PC-9 (cell line): ENCODE measurements around the gene NKX2-3. TPM values are rescaled to one million over a fixed set of nuclear protein-coding genes. Genes with fewer than 3 reads are reported as not detected.

Source experiments
- BruUV-seq: library from RNA; stranded (reverse); fragments of 400-500 nt; replicated peaks from 2 replicates; lab custom pipeline; 2021; lab: Mats Ljungman, UMichigan
- CTCF ChIA-PET: fragments of 300-600 bp; sonication (Branson Sonifier 250); formaldehyde crosslinking; loops from one replicate; lab custom pipeline; 2022; ENCODE audit warnings: antibody characterized with exemption; lab: Charles Lee
- POLR2A ChIA-PET: fragments of 300-600 bp; sonication (Branson Sonifier 250); formaldehyde crosslinking; loops from one replicate; lab custom pipeline; 2022; ENCODE audit warnings: antibody characterized with exemption; ENCODE audit not compliant: unreplicated experiment; lab: Charles Lee
- DNase-seq, 2 experiments: peaks; one replicate each; pipeline versions ENCODE4 v3.0.0 to v3.0.0-alpha.2; 2015 to 2022; ENCODE audit warnings: mixed read lengths in 1 of 2
- H2AFZ ChIP-seq: fragments of 200-600 bp; sonication (generic); 2 replicates; pipeline ENCODE4 v1.8.1; 2017; ENCODE audit warnings: antibody characterized with exemption
- H3F3A ChIP-seq: fragments of 200-600 bp; sonication (generic); 2 replicates; pipeline ENCODE4 v1.8.1; 2017; ENCODE audit warnings: antibody characterized with exemption, mild to moderate bottlenecking, low read depth; ENCODE audit not compliant: insufficient read depth
- H3K27ac ChIP-seq: fragments of 200-600 bp; sonication (generic); 2 replicates; pipeline ENCODE4 v1.6.1; 2016; ENCODE audit warnings: mixed run types
- H3K27me3 ChIP-seq: fragments of 200-600 bp; sonication (generic); 2 replicates; pipeline ENCODE4 v1.6.1; 2016; ENCODE audit warnings: low read depth, mixed run types; ENCODE audit not compliant: insufficient read depth
- H3K36me3 ChIP-seq: fragments of 200-600 bp; sonication (generic); 2 replicates; pipeline ENCODE4 v1.6.1; 2016; ENCODE audit warnings: low read depth, mixed run types
- H3K4me1 ChIP-seq: fragments of 200-600 bp; sonication (generic); replicated peaks from 2 replicates; pipeline ENCODE4 v1.6.1; 2016; ENCODE audit warnings: mixed run types; ENCODE audit not compliant: insufficient read depth
- H3K4me2 ChIP-seq: fragments of 200-600 bp; sonication (generic); 2 replicates; pipeline ENCODE4 v1.6.1; 2017; ENCODE audit warnings: mixed run types
- H3K4me3 ChIP-seq: fragments of 200-600 bp; sonication (generic); 2 replicates; pipeline ENCODE4 v1.6.1; 2016; ENCODE audit warnings: mixed run types
- H3K79me2 ChIP-seq: fragments of 200-600 bp; sonication (generic); 2 replicates; pipeline ENCODE4 v1.6.1; 2017; ENCODE audit warnings: low read depth, mixed run types
- H3K9me2 ChIP-seq: fragments of 200-600 bp; sonication (generic); 2 replicates; pipeline ENCODE4 v1.8.1; 2017; ENCODE audit warnings: mild to moderate bottlenecking; ENCODE audit not compliant: insufficient read depth
- H3K9me3 ChIP-seq: fragments of 200-600 bp; sonication (generic); 2 replicates; pipeline ENCODE4 v1.8.1; 2016; ENCODE audit warnings: low read depth; ENCODE audit not compliant: insufficient read depth
- H4K20me1 ChIP-seq: fragments of 200-600 bp; sonication (generic); 2 replicates; pipeline ENCODE4 v1.8.1; 2017; ENCODE audit not compliant: insufficient read depth
- EZH2 ChIP-seq: fragments of 200-600 bp; sonication (generic); IDR thresholded peaks from 2 replicates; pipeline ENCODE4 v1.8.0; 2017; ENCODE audit warnings: antibody characterized with exemption, low read depth
- intact Hi-C: fragments of 100-400 bp; cut with micrococcal nuclease; formaldehyde crosslinking; loops from one replicate; pipeline ENCODE4 v1.10.0; 2022; ENCODE audit not compliant: unreplicated experiment
- total RNA-seq: library from RNA; stranded (reverse); gene quantifications from 2 replicates; pipeline ENCODE4 v1.2.3, GENCODE V29; 2021
- TF ChIP-seq, protein P1 (sequence below): fragments of 200-600 bp; sonication (generic); conservative IDR thresholded peaks from 2 replicates; pipeline ENCODE4 v1.6.1; 2017; ENCODE audit warnings: mixed run types, antibody characterized with exemption, mild to moderate bottlenecking, moderate library complexity

NKX2-3 gene
- total RNA-seq, 1 experiment from 2014 or later, result not detected

GRCh38 chr10:99537086-99537988 is 4.6 kb downstream of the NKX2-3 start:
- Histone ChIP-seq H3K27ac (no peak overlapping the region), H3F3A (no peaks in the 10 kb centered on the region), H3K4me1 (no peaks in the 10 kb centered on the region), H3K9me3 (no peaks in the 10 kb centered on the region), H3K4me2 (no peak overlapping the region), H4K20me1 (no peaks in the 10 kb centered on the region), H3K36me3 (no peaks in the 10 kb centered on the region), H3K9me2 (no peaks in the 10 kb centered on the region), H2AFZ (no peak overlapping the region), H3K79me2 (no peaks in the 10 kb centered on the region), H3K4me3 (no peak overlapping the region), H3K27me3 (peaks cover 19% of the 10 kb centered on the region; the same call in 1 of the 2 replicates)
- DNase-seq, result no peak
- no TSS peak for BruUV-seq
- TF ChIP-seq EZH2, result no peak
- intact Hi-C loops, result no loop called here
- POLR2A ChIA-PET, result no interaction called here
- CTCF ChIA-PET, result no interaction called here

- Histone ChIP-seq H3F3A (no peaks in the 10 kb centered on the region), H3K4me3 (no peak overlapping the region), H3K36me3 (no peaks in the 10 kb centered on the region), H3K27me3 (peaks cover 13% of the 10 kb centered on the region; the same call in 1 of the 2 replicates), H3K79me2 (no peaks in the 10 kb centered on the region), H3K4me2 (no peak overlapping the region), H3K4me1 (no peaks in the 10 kb centered on the region), H2AFZ (no peak overlapping the region), H3K27ac (no peak overlapping the region), H3K9me2 (no peaks in the 10 kb centered on the region), H4K20me1 (no peaks in the 10 kb centered on the region), H3K9me3 (no peaks in the 10 kb centered on the region)
- no peak for TF ChIP-seq EZH2
- TF ChIP-seq, protein P1, sequence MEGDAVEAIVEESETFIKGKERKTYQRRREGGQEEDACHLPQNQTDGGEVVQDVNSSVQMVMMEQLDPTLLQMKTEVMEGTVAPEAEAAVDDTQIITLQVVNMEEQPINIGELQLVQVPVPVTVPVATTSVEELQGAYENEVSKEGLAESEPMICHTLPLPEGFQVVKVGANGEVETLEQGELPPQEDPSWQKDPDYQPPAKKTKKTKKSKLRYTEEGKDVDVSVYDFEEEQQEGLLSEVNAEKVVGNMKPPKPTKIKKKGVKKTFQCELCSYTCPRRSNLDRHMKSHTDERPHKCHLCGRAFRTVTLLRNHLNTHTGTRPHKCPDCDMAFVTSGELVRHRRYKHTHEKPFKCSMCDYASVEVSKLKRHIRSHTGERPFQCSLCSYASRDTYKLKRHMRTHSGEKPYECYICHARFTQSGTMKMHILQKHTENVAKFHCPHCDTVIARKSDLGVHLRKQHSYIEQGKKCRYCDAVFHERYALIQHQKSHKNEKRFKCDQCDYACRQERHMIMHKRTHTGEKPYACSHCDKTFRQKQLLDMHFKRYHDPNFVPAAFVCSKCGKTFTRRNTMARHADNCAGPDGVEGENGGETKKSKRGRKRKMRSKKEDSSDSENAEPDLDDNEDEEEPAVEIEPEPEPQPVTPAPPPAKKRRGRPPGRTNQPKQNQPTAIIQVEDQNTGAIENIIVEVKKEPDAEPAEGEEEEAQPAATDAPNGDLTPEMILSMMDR, result no peak
- intact Hi-C loops, result no loop called here
- DNase-seq, result no peak
- POLR2A ChIA-PET, result no interaction called here
- CTCF ChIA-PET, result no interaction called here
- BruUV-seq, result no TSS peak
These were observed 5.5 kb downstream of the NKX2-3 start for GRCh38 chr10:99537989-99538917.

DNA sequence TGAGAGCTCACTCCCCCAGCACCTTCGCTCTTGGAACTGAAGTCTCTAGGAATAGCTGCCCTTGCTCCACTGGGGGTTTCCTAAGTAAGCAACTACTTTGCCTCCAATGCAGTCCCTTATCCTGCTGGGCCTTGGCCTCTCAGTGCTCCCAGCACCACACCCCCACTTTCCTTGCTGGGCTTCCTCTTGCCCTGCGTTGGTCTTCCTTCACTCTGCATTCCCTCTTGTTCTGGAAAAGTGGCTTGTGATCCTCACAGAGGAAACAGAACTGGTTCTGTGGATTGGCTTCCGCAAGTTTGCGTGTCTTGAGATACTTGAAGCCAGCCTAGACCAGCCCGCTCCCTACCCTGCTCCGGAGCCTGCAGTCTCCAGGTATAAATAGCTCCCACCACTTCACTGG is 6.4 kb downstream of the NKX2-3 start:
- intact Hi-C loops, result no loop called here
- BruUV-seq, result no TSS peak
- Histone ChIP-seq H3K79me2 (no peaks in the 10 kb centered on the region), H2AFZ (no peak overlapping the region), H3K27ac (no peak overlapping the region), H3K4me2 (no peak overlapping the region), H3K9me3 (no peaks in the 10 kb centered on the region), H3K36me3 (no peaks in the 10 kb centered on the region), H3F3A (no peaks in the 10 kb centered on the region), H3K4me3 (no peak overlapping the region), H4K20me1 (no peaks in the 10 kb centered on the region), H3K9me2 (no peaks in the 10 kb centered on the region), H3K4me1 (no peaks in the 10 kb centered on the region), H3K27me3 (peaks cover 13% of the 10 kb centered on the region; the same call in 1 of the 2 replicates)
- TF ChIP-seq, protein P1, result no peak
- TF ChIP-seq EZH2, result no peak
- CTCF ChIA-PET, result no interaction called here
- POLR2A ChIA-PET, result no interaction called here
- DNase-seq, result no peak
